ENCODE data around the gene APOBEC3F.

APOBEC3F gene

DNA sequence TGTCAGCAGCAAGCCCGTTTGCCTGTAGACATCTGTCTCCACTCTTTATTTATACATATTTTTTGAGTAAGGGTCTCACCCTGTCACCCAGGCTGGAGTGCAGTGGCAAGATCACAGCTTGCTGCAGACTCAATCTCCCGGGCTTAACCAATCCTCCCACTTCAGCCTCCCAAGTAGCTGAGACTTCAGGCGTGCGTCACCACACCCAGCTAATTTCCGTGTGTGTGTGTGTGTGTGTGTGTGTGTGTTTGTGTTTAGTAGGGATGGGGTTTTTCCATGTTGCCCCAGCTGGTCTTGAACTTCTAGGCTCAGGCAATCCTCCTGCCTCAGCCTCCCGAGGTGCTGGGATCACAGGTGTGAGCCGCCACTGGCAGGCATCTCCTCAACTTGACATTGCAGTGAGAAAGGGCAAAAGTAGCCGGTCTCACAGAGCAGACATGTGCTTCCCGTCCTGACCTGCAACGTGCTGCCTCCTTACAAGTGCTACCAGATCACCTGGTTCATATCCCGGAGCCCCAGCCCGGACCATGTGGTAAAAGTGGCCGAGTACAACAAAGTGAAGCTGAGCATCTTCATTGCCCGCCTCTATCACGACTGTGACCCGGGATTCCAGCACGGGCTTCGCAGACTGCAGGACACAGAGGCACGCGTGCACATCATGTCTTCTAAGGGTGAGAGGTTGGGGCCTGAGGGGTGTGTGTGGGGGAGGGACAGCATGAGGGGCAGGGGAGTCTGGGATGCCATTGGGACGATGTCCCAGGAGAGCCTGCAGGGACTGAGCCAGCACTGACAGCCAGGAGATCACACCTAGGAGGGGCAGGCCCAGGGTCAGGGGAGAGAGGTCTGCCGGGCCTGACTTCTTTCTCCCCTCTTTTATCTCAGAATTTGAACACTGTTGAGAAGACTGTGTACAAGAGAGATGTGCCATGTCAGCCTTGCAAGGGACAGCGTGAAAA lies 50.7 kb downstream of the APOBEC3F start:
- in situ Hi-C loops (cut with MboI; ENCODE audit: low sequenced_read_pairs): no loop called here

DNA sequence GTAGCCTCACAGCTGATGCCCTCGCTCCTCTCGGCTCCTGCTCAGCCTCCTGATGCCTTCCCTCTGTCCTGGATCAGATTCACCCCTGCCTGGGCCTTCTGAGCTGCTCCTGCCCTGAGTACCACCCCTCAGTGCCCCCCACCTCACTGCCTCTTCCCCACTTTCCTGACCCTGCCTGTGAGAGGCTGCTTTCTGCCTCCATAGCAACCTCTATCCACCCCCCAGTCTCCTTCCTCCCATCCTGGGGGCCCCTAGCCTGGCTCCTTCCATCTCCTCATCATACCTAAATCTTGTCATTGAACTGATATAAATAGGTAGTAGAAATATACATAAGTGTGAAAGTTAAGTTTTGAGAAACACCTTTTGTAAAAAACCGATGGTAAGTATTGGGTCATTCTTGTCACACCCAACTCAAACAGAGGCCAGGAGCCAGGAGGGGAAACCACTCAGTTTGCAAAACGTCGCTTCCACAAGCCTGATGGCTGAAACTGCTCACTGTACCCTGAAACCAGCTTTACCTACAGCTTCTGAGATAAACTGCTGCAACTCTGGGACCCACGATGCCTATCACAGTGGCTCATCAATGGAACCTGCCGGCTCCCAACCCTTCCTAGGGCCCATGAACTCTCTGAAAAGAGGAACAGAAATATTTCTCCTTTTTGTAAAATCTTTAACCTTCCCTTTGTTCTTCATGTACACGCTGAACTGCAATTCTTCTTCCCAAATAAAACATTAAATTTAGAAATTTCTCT lies 51.6 kb downstream of the APOBEC3F start:
- in situ Hi-C loops (cut with MboI; ENCODE audit: low sequenced_read_pairs): no loop called here

DNA sequence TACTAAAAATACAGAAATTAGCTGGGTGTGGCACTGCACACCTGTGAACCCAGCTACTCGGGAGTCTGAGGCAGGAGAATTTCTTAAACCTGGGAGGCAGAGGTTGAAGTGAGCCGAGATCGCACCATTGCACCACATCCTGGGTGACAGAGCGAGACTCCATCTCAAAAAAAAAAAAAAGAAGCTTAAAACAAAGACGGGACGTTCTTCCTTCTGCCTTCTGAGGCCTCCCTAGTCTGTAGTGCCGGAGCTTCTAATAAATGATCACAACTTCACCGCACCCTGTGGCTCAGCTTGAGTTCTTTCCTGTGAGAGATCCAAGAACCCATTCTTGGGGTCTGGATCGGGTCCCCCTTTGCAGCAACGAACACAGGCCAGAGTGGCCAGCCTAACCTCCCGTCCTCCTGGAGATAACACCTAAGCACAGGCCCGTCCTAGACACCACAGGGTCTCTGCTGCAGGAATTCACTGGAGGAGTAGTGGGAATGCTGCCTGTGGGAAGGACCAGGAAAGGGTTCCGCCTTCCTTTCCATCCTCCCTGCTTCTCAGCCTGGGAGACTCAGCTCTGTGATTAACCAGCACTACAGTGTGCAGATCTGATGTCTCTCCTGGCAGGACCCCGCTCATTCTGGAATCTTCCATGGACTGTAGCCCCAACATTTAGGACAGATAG lies 54.2 kb downstream of the APOBEC3F start:
- in situ Hi-C loops (cut with MboI; ENCODE audit: low sequenced_read_pairs): no loop called here

DNA sequence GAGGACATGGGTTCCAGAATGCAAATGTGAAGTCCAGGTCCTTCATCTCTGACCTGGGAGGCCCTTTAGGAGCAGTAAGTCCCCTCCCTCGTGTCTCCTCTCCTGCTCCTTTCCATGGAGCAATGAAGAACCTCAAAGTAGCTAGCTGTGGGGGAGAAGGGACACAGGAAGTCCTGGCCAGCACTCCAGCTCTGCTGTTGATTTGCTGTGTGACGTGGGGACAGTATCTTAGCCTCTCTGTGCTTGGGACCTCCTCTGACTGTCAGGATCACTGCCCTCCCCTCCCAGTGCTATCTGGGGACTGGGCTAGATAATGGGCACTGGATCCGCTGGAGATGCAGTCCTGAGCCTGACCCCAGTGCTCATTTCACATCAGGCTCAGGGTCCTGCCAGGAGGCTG lies 55.3 kb downstream of the APOBEC3F start:
- in situ Hi-C loops (cut with MboI; ENCODE audit: low sequenced_read_pairs): no loop called here

DNA sequence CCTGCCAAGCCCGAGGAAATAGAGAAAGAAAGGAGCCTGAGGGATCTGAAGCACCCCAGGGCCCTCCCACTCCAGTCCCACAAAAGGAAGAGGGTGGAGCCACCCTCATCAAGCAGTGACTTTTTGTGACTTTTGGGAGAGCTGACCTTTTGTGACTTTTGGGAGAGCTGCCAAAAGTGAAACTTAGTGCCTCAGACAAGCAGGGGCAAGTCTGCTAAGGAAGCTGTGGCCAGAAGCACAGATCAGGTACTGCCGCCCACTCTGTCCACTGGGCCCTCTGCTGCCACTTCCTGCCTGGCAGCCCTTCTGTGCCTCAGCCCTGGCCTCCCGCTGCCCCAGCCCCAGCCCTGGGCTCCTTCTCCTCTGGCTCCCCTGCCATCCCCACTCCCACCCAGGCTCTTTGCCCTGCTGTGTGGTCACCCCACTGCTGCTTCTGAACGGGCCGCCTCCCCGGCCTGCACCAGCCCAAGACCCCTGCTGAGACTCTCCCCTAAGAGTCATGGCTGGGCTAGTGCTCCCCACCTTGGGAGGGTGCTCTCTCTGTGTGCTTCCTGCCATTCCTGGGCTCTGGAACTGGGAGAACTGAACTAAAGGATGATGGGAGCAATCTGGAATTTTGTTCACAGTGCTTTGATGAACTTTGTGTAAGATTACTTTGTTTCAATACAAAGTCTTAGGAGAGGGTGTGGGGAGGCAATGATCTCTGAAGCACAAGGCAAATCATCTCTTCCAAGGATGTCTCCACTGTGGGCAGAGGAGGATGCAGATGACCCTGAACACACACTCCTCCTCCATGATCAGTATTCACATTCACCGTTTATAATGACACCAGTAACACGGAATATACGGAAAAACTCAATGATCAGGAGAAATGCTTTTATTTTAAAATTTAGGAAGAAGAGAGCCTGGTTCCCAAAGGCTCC lies 56.7 kb downstream of the APOBEC3F start, which contains the start of gene APOBEC3H:
Gene APOBEC3H (plus strand): TSS at position 147 of the 923 bp plus-strand sequence. CDS start 3,035 bp downstream, outside the sequence.
- in situ Hi-C loops (cut with MboI; ENCODE audit: low sequenced_read_pairs): no loop called here

DNA sequence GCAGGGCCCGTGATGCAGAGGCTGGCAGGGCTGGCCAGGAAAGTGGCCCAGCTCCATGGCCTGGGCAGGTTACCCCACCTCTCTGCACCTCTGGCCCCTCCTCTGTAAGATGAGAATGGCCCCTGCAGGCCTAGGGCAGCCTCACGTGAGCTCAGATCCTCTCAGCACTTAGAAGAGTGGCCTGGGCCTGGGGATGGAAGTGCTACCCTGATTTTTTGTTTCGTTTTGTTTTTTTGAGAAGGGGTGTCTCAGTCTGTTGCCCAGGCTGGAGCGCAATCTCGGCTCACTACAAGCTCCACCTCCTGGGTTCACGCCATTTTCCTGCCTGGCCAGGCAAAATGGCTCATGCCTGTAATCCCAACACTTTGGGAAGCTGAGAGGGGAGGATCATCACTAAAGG lies 57.4 kb downstream of the APOBEC3F start:
- in situ Hi-C loops (cut with MboI; ENCODE audit: low sequenced_read_pairs): no loop called here

DNA sequence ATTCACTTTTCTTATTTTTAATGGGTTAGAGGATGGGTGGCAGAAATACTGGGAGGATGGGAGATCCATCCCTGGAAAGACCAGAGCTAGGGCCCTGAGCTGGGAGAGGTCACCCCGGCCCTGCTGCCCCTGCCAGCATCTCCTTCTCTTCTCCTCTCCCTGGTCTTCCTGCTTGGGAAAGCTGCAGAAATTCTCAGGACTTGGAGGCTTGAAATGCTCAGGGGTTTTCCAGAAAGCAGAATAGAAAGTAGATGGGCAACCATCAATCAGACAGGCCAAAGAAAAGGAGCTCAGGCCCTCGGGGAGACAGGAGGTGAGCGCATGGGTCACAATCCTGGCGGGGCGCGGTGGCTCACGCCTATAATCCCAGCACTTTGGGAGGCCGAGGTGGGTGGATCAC lies 57.9 kb downstream of the APOBEC3F start:
- in situ Hi-C loops (cut with MboI; ENCODE audit: low sequenced_read_pairs): no loop called here

DNA sequence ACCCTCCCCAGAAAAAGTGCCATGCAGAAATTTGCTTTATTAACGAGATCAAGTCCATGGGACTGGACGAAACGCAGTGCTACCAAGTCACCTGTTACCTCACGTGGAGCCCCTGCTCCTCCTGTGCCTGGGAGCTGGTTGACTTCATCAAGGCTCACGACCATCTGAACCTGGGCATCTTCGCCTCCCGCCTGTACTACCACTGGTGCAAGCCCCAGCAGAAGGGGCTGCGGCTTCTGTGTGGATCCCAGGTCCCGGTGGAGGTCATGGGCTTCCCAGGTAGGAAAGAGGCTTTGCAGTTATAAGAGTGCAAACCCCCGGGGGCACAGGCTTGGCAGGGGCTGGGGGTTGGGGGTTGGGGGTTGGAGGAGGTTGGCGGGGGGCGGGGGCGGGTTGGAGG lies 60.6 kb downstream of the APOBEC3F start:
- in situ Hi-C loops (cut with MboI; ENCODE audit: low sequenced_read_pairs): no loop called here

DNA sequence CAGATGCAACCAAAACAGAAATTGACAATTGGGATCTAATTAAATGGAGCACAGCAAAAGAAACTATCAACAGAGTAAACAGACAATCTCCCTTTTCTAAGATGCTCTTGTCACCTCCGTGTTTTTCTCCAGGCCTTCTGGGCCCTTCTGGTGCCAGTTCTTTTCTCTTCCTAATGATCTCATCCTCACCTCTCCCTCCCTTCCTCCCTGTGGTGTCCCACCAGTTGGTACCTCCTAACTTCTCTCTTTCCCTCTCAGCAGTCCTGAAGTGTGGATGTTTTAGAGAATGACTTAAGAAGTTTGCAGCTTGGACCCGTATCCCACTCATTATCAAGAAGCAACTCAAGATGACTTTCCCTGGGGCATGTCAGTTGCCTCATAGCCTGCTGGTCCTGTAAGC lies 62.8 kb downstream of the APOBEC3F start:
- in situ Hi-C loops (cut with MboI; ENCODE audit: low sequenced_read_pairs): no loop called here

Measured in HL-60/S4 treated with phorbol 12-myristate 13-acetate at 8.2 ng/mL for 4 days and 3 days (cell line).